IMR-90 (cell line): ENCODE results near the gene TMEM218. TPM values are rescaled to one million over a fixed set of nuclear protein-coding genes. Genes with fewer than 3 reads are reported as not detected.

Source experiments
- ATAC-seq: fragments of 200-7000 bp; cut with Tn5 transposase; 2 replicates; pipeline ENCODE4 v1.9.1; 2020; ENCODE audit warnings: low read depth, mild to moderate bottlenecking, moderate library complexity
- BruUV-seq: library from RNA; stranded (reverse); fragments of 400-500 nt; replicated peaks from 2 replicates; lab custom pipeline; 2021; lab: Mats Ljungman, UMichigan
- CTCF ChIA-PET: fragments of 300-600 bp; formaldehyde crosslinking; extraction: SDS; loops from one replicate; lab custom pipeline; 2021; ENCODE audit warnings: antibody characterized with exemption; lab: Yijun Ruan, JAX
- POLR2A ChIA-PET: fragments of 300-600 bp; sonication (Branson Sonifier 250); formaldehyde crosslinking; loops from one replicate; lab custom pipeline; 2022; ENCODE audit warnings: antibody characterized with exemption; ENCODE audit not compliant: unreplicated experiment; lab: Charles Lee
- DNase-seq: peaks from one replicate; pipeline ENCODE4 v3.0.0; 2013
- H2AFZ ChIP-seq: replicated peaks from 2 replicates; pipeline ENCODE3; 2013; ENCODE audit warnings: low read length, mild to moderate bottlenecking; ENCODE audit not compliant: poor library complexity
- H2AK5ac ChIP-seq: 2 replicates; pipeline ENCODE4 v1.6.1; 2013; ENCODE audit warnings: low read depth, low read length, inconsistent platforms
- H2AK9ac ChIP-seq: replicated peaks from 2 replicates; pipeline ENCODE3; 2013; ENCODE audit warnings: mild to moderate bottlenecking, low read depth, low read length, moderate library complexity; ENCODE audit not compliant: poor library complexity
- H2BK120ac ChIP-seq: 2 replicates; pipeline ENCODE4 v1.6.1; 2013; ENCODE audit warnings: low read depth, low read length, inconsistent platforms
- H2BK15ac ChIP-seq: 3 replicates; pipeline ENCODE4 v1.6.1; 2013; ENCODE audit warnings: low read depth, low read length, inconsistent platforms
- H2BK20ac ChIP-seq: 2 replicates; pipeline ENCODE4 v1.6.1; 2013; ENCODE audit warnings: low read depth, mild to moderate bottlenecking, inconsistent platforms, low read length, moderate library complexity
- H2BK5ac ChIP-seq: 2 replicates; pipeline ENCODE4 v1.6.1; 2013; ENCODE audit warnings: mild to moderate bottlenecking, low read depth, low read length, inconsistent platforms; ENCODE audit not compliant: poor library complexity, severe bottlenecking
- H3K14ac ChIP-seq: replicated peaks from 2 replicates; pipeline ENCODE4 v1.6.1; 2013; ENCODE audit warnings: low read depth, low read length, inconsistent platforms
- H3K18ac ChIP-seq: 2 replicates; pipeline ENCODE4 v1.6.1; 2013; ENCODE audit warnings: low read depth, low read length, control low read depth
- H3K23ac ChIP-seq: 2 replicates; pipeline ENCODE4 v1.6.1; 2013; ENCODE audit warnings: low read depth, low read length, inconsistent platforms
- H3K27ac ChIP-seq: 2 replicates; pipeline ENCODE4 v1.5.1; 2013; ENCODE audit warnings: mild to moderate bottlenecking, control low read depth, low read length; ENCODE audit not compliant: insufficient read depth
- H3K27me3 ChIP-seq: 2 replicates; pipeline ENCODE4 v1.6.1; 2013; ENCODE audit warnings: low read length; ENCODE audit not compliant: control insufficient read depth, insufficient read depth
- H3K36me3 ChIP-seq: 2 replicates; pipeline ENCODE4 v1.6.1; 2013; ENCODE audit warnings: low read length, mixed read lengths; ENCODE audit not compliant: control insufficient read depth, insufficient read depth
- H3K4ac ChIP-seq: 2 replicates; pipeline ENCODE4 v1.6.1; 2013; ENCODE audit warnings: low read depth, low read length, inconsistent platforms
- H3K4me1 ChIP-seq: 2 replicates; pipeline ENCODE4 v1.6.1; 2013; ENCODE audit warnings: low read length, mixed read lengths; ENCODE audit not compliant: control insufficient read depth, insufficient read depth
- H3K4me2 ChIP-seq: 2 replicates; pipeline ENCODE4 v1.6.1; 2013; ENCODE audit warnings: low read depth, mild to moderate bottlenecking, control low read depth, low read length, moderate library complexity
- H3K4me3 ChIP-seq: 2 replicates; pipeline ENCODE4 v1.5.1; 2013; ENCODE audit warnings: low read depth, mild to moderate bottlenecking, control low read depth, low read length, moderate library complexity; ENCODE audit not compliant: insufficient read depth
- H3K56ac ChIP-seq: 2 replicates; pipeline ENCODE4 v1.6.1; 2013; ENCODE audit warnings: low read length, inconsistent platforms; ENCODE audit not compliant: insufficient read depth; ENCODE audit errors: extremely low read depth
- H3K79me1 ChIP-seq, 2 experiments: 2 replicates each; pipeline ENCODE4 v1.6.1; 2013; ENCODE audit warnings: low read length in 2 of 2, inconsistent platforms in 1 of 2, low read depth in 1 of 2
- H3K9ac ChIP-seq: 2 replicates; pipeline ENCODE4 v1.6.1; 2013; ENCODE audit warnings: low read depth, low read length, control low read depth
- H3K9me1 ChIP-seq: 2 replicates; pipeline ENCODE4 v1.6.1; 2013; ENCODE audit warnings: low read length, inconsistent platforms; ENCODE audit not compliant: insufficient read depth
- H3K9me3 ChIP-seq: 2 replicates; pipeline ENCODE4 v1.6.1; 2013; ENCODE audit warnings: low read length; ENCODE audit not compliant: control insufficient read depth, insufficient read depth
- H4K20me1 ChIP-seq: 2 replicates; pipeline ENCODE4 v1.6.1; 2013; ENCODE audit warnings: low read length, inconsistent platforms; ENCODE audit not compliant: insufficient read depth
- H4K5ac ChIP-seq: 2 replicates; pipeline ENCODE4 v1.6.1; 2013; ENCODE audit warnings: mild to moderate bottlenecking, low read depth, low read length, control low read depth
- H4K8ac ChIP-seq, 2 experiments: 2 replicates each; pipeline ENCODE4 v1.6.1; 2013; ENCODE audit warnings: low read depth in 2 of 2, low read length in 2 of 2, control low read depth in 1 of 2, inconsistent platforms in 1 of 2
- H4K91ac ChIP-seq: 2 replicates; pipeline ENCODE4 v1.6.1; 2013; ENCODE audit warnings: low read depth, low read length, inconsistent platforms; ENCODE audit not compliant: insufficient read depth
- BHLHE40 ChIP-seq: fragments of 150-350 bp; IDR thresholded peaks from 2 replicates; pipeline ENCODE4 v1.6.1; 2016; ENCODE audit warnings: mild to moderate bottlenecking, low read depth, low read length
- CEBPB ChIP-seq: IDR thresholded peaks from 2 replicates; pipeline ENCODE4 v1.6.1; 2012; ENCODE audit warnings: low read depth, low read length, improper control_type of control experiment
- CHD1 ChIP-seq: IDR thresholded peaks from 2 replicates; pipeline ENCODE4 v1.6.1; 2012; ENCODE audit warnings: low read depth, low read length, improper control_type of control experiment
- FOS ChIP-seq: fragments of 150-350 bp; IDR thresholded peaks from 2 replicates; pipeline ENCODE4 v1.6.1; 2016; ENCODE audit warnings: low read depth, low read length
- MAFK ChIP-seq: IDR thresholded peaks from 2 replicates; pipeline ENCODE4 v1.6.1; 2012; ENCODE audit warnings: low read depth, low read length, improper control_type of control experiment
- MAZ ChIP-seq: IDR thresholded peaks from 2 replicates; pipeline ENCODE4 v1.6.1; 2012; ENCODE audit warnings: low read depth, mild to moderate bottlenecking, low read length, improper control_type of control experiment, moderate library complexity, borderline replicate concordance
- MXI1 ChIP-seq: IDR thresholded peaks from 2 replicates; pipeline ENCODE4 v1.6.1; 2012; ENCODE audit warnings: low read depth, mild to moderate bottlenecking, low read length, moderate library complexity, borderline replicate concordance
- NFE2L2 ChIP-seq: fragments of 150-350 bp; IDR thresholded peaks from 2 replicates; pipeline ENCODE4 v1.6.1; 2016; ENCODE audit warnings: low read depth, mild to moderate bottlenecking, low read length
- POLR2A ChIP-seq: IDR thresholded peaks from 2 replicates; pipeline ENCODE4 v1.6.1; 2012; ENCODE audit warnings: mild to moderate bottlenecking, low read depth, low read length
- RAD21 ChIP-seq: IDR thresholded peaks from 2 replicates; pipeline ENCODE4 v1.6.1; 2012; ENCODE audit warnings: low read length, improper control_type of control experiment
- RCOR1 ChIP-seq: IDR thresholded peaks from 2 replicates; pipeline ENCODE4 v1.6.1; 2012; ENCODE audit warnings: mild to moderate bottlenecking, low read length, improper control_type of control experiment; ENCODE audit not compliant: insufficient replicate concordance
- RFX5 ChIP-seq: IDR thresholded peaks from 2 replicates; pipeline ENCODE4 v1.8.0; 2012; ENCODE audit warnings: low read depth, mild to moderate bottlenecking, low read length, moderate library complexity
- SMC3 ChIP-seq: fragments of 150-350 bp; IDR thresholded peaks from 2 replicates; pipeline ENCODE4 v1.6.1; 2016; ENCODE audit warnings: low read depth, mild to moderate bottlenecking, antibody characterized with exemption, low read length, moderate library complexity
- USF2 ChIP-seq: fragments of 150-350 bp; IDR thresholded peaks from 2 replicates; pipeline ENCODE4 v1.6.1; 2017; ENCODE audit warnings: mild to moderate bottlenecking, antibody characterized with exemption, low read length, low read depth
- WGBS, 2 experiments: methylation state at CpG; one replicate each; pipeline versions ENCODE4 v1.1.5 to v1.1.7; 2013; ENCODE audit warnings: missing lambda C conversion rate in 2 of 2; ENCODE audit not compliant: insufficient read length in 1 of 2; ENCODE audit errors: extremely low coverage in 2 of 2; 5-methylcytosine and 5-hydroxymethylcytosine counted together
- dilution Hi-C: fragments of 300-500 bp; cut with HindIII; formaldehyde crosslinking; loops from one replicate; pipeline ENCODE4 v1.14.3; 2018; ENCODE audit warnings: low sequenced_read_pairs; ENCODE audit not compliant: unreplicated experiment
- in situ Hi-C: fragments of 300-500 bp; cut with MboI; formaldehyde crosslinking; loops from 3 replicates; pipeline ENCODE4 v1.14.3; 2019; ENCODE audit warnings: low sequenced_read_pairs, inconsistent platforms, mixed read lengths
- intact Hi-C: fragments of 100-400 bp; cut with micrococcal nuclease; formaldehyde crosslinking; loops from 2 replicates; pipeline ENCODE4 v1.10.0; 2022
- polyA plus RNA-seq, 3 experiments: library from polyadenylated mRNA; depleted of rRNA; stranded (reverse); fragments of >200 nt; gene quantifications; 2 replicates each; pipeline ENCODE4 v1.2.3, GENCODE V29; 2012; ENCODE audit warnings: low replicate concordance in 1 of 3
- total RNA-seq: library from RNA; depleted of rRNA; stranded (reverse); fragments of >200 nt; gene quantifications from 2 replicates; pipeline ENCODE4 v1.2.3, GENCODE V29; 2012
- TF ChIP-seq, protein P1 (sequence below): conservative IDR thresholded peaks from 2 replicates; pipeline ENCODE4 v1.5.1; 2012; ENCODE audit warnings: mild to moderate bottlenecking, low read depth, low read length, improper control_type of control experiment
- TF ChIP-seq, protein P2 (sequence below): fragments of 150-350 bp; IDR thresholded peaks from 2 replicates; pipeline ENCODE4 v1.6.1; 2016; ENCODE audit warnings: low read depth, mild to moderate bottlenecking, low read length, moderate library complexity, borderline replicate concordance

TMEM218 gene
- total and polyA plus RNA-seq, 2 of the 4 experiments (the other 2 are of a cell fraction), result 19.4 to 23.0 TPM

DNA sequence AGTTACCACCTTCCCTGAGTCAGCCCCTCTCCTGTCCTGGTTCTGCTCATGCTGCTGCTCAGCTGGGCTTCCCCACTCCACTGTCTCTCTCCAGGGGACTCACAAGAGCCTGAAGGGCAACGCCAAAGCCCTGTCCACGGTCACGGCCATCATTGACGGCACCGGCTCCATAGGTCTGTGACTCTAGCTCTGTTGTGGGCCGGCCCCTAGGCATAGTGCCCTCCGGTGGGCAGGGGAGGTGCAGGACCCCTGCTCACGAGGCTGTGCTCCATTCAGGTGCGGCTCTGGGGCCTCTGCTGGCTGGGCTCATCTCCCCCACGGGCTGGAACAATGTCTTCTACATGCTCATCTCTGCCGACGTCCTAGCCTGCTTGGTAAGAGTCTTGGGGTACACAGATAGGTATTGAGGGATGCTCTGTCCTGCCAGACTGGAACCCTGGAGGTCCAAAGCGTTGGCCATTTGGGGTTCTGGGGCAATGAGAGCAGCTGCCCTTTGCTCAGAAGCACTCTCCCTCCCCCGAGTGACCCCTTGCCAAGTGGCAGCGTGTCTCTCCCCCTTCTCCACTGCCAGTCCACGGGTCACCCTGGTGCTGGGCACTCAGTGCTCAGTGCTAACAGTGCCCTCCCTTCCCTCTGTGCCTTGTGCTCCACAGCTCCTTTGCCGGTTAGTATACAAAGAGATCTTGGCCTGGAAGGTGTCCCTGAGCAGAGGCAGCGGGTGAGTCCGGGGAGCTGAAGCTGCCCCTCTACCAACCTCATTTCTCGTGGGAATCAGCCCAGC lies 25.9 kb downstream of the TMEM218 start:
- in situ Hi-C loops (no loop called here), intact Hi-C loops (no loop called here), dilution Hi-C loops (no loop called here)
- Histone ChIP-seq H3K56ac (no peak overlapping the region), H3K9me3 (no peaks in the 10 kb centered on the region), H3K27me3 (no peaks in the 10 kb centered on the region), H2AK9ac (no peak overlapping the region), H4K91ac (no peak overlapping the region), H2BK5ac (no peak overlapping the region), H3K36me3 (no peaks in the 10 kb centered on the region), H3K18ac (no peak overlapping the region), H3K9ac (no peak overlapping the region), H3K4me1 (peaks cover 11% of the 10 kb centered on the region), H2BK15ac (no peak overlapping the region), H3K4me2 (no peak overlapping the region), H3K4ac (no peak overlapping the region), H4K5ac (no peak overlapping the region), H3K14ac (no peak overlapping the region), H3K79me1 (no peaks in the 10 kb centered on the region), H4K8ac (no peak overlapping the region), H3K9me1 (peaks cover 15% of the 10 kb centered on the region), H3K27ac (no peak overlapping the region), H2BK20ac (no peak overlapping the region), H2AK5ac (no peak overlapping the region), H3K23ac (no peak overlapping the region), H4K20me1 (no peaks in the 10 kb centered on the region), H3K4me3 (no peak overlapping the region), H2BK120ac (no peak overlapping the region), H2AFZ (no peak overlapping the region)
- no TSS peak for BruUV-seq
- CTCF ChIA-PET, result no interaction called here
- POLR2A ChIA-PET, result no interaction called here
- 87% methylated on average over 6 of the region's 20 CpGs; no CpG with 5 or more reads in 1 of the 2 experiments for WGBS, 2 experiments
- ATAC-seq (no peak), DNase-seq (no peak)
- TF ChIP-seq RFX5, result no peak
- no peak for TF ChIP-seq FOS
- TF ChIP-seq SMC3, result no peak
- TF ChIP-seq MAZ, result no peak
- TF ChIP-seq, protein P1, sequence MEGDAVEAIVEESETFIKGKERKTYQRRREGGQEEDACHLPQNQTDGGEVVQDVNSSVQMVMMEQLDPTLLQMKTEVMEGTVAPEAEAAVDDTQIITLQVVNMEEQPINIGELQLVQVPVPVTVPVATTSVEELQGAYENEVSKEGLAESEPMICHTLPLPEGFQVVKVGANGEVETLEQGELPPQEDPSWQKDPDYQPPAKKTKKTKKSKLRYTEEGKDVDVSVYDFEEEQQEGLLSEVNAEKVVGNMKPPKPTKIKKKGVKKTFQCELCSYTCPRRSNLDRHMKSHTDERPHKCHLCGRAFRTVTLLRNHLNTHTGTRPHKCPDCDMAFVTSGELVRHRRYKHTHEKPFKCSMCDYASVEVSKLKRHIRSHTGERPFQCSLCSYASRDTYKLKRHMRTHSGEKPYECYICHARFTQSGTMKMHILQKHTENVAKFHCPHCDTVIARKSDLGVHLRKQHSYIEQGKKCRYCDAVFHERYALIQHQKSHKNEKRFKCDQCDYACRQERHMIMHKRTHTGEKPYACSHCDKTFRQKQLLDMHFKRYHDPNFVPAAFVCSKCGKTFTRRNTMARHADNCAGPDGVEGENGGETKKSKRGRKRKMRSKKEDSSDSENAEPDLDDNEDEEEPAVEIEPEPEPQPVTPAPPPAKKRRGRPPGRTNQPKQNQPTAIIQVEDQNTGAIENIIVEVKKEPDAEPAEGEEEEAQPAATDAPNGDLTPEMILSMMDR, result no peak
- no peak for TF ChIP-seq BHLHE40
- no peak for TF ChIP-seq NFE2L2
- TF ChIP-seq CEBPB, result no peak
- TF ChIP-seq USF2, result no peak
- TF ChIP-seq RAD21, result no peak
- no peak for TF ChIP-seq MAFK
- TF ChIP-seq, protein P2, sequence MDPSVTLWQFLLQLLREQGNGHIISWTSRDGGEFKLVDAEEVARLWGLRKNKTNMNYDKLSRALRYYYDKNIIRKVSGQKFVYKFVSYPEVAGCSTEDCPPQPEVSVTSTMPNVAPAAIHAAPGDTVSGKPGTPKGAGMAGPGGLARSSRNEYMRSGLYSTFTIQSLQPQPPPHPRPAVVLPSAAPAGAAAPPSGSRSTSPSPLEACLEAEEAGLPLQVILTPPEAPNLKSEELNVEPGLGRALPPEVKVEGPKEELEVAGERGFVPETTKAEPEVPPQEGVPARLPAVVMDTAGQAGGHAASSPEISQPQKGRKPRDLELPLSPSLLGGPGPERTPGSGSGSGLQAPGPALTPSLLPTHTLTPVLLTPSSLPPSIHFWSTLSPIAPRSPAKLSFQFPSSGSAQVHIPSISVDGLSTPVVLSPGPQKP, result no peak
- no peak for TF ChIP-seq POLR2A
- no peak for TF ChIP-seq MXI1
- TF ChIP-seq CHD1, result no peak
- no peak for TF ChIP-seq RCOR1
